Measurements from ENCODE around the gene ANKS1B. TPM values are rescaled to one million over a fixed set of nuclear protein-coding genes. Genes with fewer than 3 reads are reported as not detected.

ANKS1B gene
- total and polyA plus RNA-seq, 10 of the 15 experiments (the other 5 are each of a cell fraction or from before 2014, with no cell fraction given) = 0.16 to 1.3 (median 0.82) TPM; not detected in 7

DNA sequence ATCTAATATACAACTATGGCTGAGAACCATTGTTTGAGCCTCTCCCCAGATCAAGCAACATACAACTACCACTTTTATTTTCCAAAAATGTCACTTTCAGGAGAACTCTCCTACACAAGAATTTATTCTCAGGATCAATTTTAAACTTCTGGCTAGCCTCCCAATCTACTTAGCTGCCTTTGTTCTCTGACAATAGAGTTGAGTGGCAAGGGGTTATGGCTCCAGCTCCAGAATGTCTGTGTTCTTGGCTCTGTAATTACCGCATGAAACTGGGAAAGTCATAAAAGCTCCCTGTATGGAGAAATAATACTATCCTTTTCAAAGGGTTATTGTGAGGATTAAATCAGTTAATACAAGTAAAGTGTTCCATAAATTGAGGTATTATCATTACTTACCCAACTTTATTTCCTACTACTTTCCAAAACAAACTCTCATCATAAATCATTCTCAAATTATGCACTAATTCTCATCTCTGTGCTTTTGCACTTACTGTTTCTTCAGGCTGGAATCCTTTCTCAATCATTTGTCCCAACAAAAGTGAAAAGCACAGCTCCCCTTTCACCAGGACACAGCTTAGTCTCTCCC, 215.2 kb downstream of the ANKS1B start (continued):
- TF ChIP-seq MEF2B (IDR thresholded peaks at IDR 0.05; ENCODE audit: partially characterized antibody, poor library complexity, severe bottlenecking) (no peak), BACH1 (IDR thresholded peaks at IDR 0.05; ENCODE audit: borderline replicate concordance) (no peak)

DNA sequence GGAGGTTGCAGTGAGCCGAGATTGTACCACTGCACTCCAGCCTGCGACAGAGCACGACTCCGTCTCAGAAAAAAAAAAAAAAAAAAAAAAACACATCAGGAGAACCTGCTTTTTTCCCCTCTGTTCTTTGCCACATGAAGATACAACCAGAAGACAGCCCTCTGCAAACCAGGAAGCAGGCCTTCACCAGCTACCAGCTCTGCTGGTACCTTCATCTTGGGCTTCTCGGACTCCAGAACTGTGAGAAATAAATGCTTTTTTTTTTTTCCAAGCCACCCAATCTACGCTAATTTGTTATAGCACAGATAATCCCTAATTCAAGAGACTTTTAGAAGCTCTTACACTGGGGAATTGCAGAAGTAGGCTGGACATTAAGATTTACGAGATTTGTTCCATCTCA, 216.0 kb downstream of the ANKS1B start:
- no TSS peak for BruUV-seq (replicated peaks)
- CTCF ChIA-PET = interaction anchor here (0.6 to 1.8 kb wide), 3 partner anchors 9 to 726 kb away, joined by 3 to 8 read pairs (median 3); no protein-coding TSS in a partner anchor

More for the DNA sequence above, 216.0 kb downstream of the ANKS1B start:
- WGBS (ENCODE audit: insufficient coverage, insufficient replicate concordance, low lambda C conversion rate, missing lambda C conversion rate) = 17% methylated on average over 3 of the region's 7 CpGs
- Histone ChIP-seq H3K9ac (ENCODE audit: control insufficient read depth, insufficient read depth, low read length) (no peak overlapping the region), H2AFZ (ENCODE audit: control insufficient read depth, low read depth, low read length) (no peak overlapping the region), H3K27ac (ENCODE audit: control insufficient read depth, insufficient read depth) (no peak overlapping the region), H4K20me1 (ENCODE audit: control insufficient read depth, insufficient read depth) (no peaks in the 10 kb centered on the region), H3K9me3 (replicated peaks; ENCODE audit: control insufficient read depth, insufficient read depth, low read length) (no peaks in the 10 kb centered on the region), H3K79me2 (ENCODE audit: control insufficient read depth, insufficient read depth, low read length) (no peaks in the 10 kb centered on the region), H3K4me3 (no peak overlapping the region), H3K4me2 (ENCODE audit: control insufficient read depth, insufficient read depth) (no peak overlapping the region), H3K4me1 (ENCODE audit: control insufficient read depth, insufficient read depth, low read length) (no peaks in the 10 kb centered on the region), H3K27me3 (replicated peaks in 1 of 2; ENCODE audit: control insufficient read depth in 2 of 2, insufficient read depth in 2 of 2, low read length in 1 of 2) (no peaks in the 10 kb centered on the region), H3K36me3 (ENCODE audit: control insufficient read depth in 2 of 2, insufficient read depth in 2 of 2, low read length in 1 of 2) (no peaks in the 10 kb centered on the region)
- ChIA-PET POLR2A (no interaction called here), RAD21 (ENCODE audit: unreplicated experiment) (interaction anchor here (0.6 kb wide), 2 partner anchors 12 to 722 kb away, joined by 3 to 4 read pairs; no protein-coding TSS in a partner anchor), SMC1A (ENCODE audit: uncharacterized antibody, unreplicated experiment) (interaction anchor here (1.0 kb wide), 2 partner anchors 20 to 724 kb away, joined by 3 to 6 read pairs; no protein-coding TSS in a partner anchor)
- no peak for ATAC-seq
- intact Hi-C loops (cut with micrococcal nuclease; ENCODE audit: unreplicated experiment) (loop anchor here (2.0 kb wide), 1 partner anchor 382 kb away; no protein-coding TSS in a partner anchor), in situ Hi-C loops (cut with MboI) (loop anchor here (5.0 kb wide), 1 partner anchor 726 kb away; no protein-coding TSS in a partner anchor)
- no peak for DNase-seq (ENCODE audit: low read depth, low spot score)
- TF ChIP-seq POLR2AphosphoS2 (IDR thresholded peaks at IDR 0.05; ENCODE audit: low read depth, low read length) = no peak
- no peak for TF ChIP-seq NFXL1 (IDR thresholded peaks at IDR 0.05; ENCODE audit: borderline replicate concordance)
- TF ChIP-seq, protein P1, sequence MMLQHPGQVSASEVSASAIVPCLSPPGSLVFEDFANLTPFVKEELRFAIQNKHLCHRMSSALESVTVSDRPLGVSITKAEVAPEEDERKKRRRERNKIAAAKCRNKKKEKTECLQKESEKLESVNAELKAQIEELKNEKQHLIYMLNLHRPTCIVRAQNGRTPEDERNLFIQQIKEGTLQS (IDR thresholded peaks at IDR 0.05; ENCODE audit: borderline replicate concordance, extremely low read depth, low read depth, low read length) = no peak
- TF ChIP-seq TCF3 (IDR thresholded peaks at IDR 0.05; ENCODE audit: borderline replicate concordance, insufficient read depth, low read depth, low read length) = no peak
- TF ChIP-seq, protein P2, sequence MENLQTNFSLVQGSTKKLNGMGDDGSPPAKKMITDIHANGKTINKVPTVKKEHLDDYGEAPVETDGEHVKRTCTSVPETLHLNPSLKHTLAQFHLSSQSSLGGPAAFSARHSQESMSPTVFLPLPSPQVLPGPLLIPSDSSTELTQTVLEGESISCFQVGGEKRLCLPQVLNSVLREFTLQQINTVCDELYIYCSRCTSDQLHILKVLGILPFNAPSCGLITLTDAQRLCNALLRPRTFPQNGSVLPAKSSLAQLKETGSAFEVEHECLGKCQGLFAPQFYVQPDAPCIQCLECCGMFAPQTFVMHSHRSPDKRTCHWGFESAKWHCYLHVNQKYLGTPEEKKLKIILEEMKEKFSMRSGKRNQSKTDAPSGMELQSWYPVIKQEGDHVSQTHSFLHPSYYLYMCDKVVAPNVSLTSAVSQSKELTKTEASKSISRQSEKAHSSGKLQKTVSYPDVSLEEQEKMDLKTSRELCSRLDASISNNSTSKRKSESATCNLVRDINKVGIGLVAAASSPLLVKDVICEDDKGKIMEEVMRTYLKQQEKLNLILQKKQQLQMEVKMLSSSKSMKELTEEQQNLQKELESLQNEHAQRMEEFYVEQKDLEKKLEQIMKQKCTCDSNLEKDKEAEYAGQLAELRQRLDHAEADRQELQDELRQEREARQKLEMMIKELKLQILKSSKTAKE (IDR thresholded peaks at IDR 0.05; ENCODE audit: low read depth, poor library complexity, severe bottlenecking) = no peak
- no peak for TF ChIP-seq WRNIP1 (IDR thresholded peaks at IDR 0.05; ENCODE audit: borderline replicate concordance, low read depth, low read length)
- TF ChIP-seq SREBF2 (IDR thresholded peaks at IDR 0.05; ENCODE audit: low read length) = no peak
- TF ChIP-seq EGR1 (IDR thresholded peaks at IDR 0.05; ENCODE audit: borderline replicate concordance in 1 of 2, low read depth in 2 of 2, low read length in 2 of 2) = no peak
- TF ChIP-seq, protein P3, sequence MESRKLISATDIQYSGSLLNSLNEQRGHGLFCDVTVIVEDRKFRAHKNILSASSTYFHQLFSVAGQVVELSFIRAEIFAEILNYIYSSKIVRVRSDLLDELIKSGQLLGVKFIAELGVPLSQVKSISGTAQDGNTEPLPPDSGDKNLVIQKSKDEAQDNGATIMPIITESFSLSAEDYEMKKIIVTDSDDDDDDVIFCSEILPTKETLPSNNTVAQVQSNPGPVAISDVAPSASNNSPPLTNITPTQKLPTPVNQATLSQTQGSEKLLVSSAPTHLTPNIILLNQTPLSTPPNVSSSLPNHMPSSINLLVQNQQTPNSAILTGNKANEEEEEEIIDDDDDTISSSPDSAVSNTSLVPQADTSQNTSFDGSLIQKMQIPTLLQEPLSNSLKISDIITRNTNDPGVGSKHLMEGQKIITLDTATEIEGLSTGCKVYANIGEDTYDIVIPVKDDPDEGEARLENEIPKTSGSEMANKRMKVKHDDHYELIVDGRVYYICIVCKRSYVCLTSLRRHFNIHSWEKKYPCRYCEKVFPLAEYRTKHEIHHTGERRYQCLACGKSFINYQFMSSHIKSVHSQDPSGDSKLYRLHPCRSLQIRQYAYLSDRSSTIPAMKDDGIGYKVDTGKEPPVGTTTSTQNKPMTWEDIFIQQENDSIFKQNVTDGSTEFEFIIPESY (IDR thresholded peaks at IDR 0.05) = no peak
- no peak for FAIRE-seq
